Camera-type eye (tissue), 1 donor: ENCODE measurements around the gene STRBP. TPM values are rescaled to one million over a fixed set of nuclear protein-coding genes. Genes with fewer than 3 reads are reported as not detected.

Source experiments
- total RNA-seq: library from RNA; depleted of rRNA; stranded (reverse); fragments of >200 nt; gene quantifications from one replicate; pipeline ENCODE4 v1.2.3, GENCODE V29; 2014

The STRBP gene
- 63.0 TPM for total RNA-seq

DNA sequence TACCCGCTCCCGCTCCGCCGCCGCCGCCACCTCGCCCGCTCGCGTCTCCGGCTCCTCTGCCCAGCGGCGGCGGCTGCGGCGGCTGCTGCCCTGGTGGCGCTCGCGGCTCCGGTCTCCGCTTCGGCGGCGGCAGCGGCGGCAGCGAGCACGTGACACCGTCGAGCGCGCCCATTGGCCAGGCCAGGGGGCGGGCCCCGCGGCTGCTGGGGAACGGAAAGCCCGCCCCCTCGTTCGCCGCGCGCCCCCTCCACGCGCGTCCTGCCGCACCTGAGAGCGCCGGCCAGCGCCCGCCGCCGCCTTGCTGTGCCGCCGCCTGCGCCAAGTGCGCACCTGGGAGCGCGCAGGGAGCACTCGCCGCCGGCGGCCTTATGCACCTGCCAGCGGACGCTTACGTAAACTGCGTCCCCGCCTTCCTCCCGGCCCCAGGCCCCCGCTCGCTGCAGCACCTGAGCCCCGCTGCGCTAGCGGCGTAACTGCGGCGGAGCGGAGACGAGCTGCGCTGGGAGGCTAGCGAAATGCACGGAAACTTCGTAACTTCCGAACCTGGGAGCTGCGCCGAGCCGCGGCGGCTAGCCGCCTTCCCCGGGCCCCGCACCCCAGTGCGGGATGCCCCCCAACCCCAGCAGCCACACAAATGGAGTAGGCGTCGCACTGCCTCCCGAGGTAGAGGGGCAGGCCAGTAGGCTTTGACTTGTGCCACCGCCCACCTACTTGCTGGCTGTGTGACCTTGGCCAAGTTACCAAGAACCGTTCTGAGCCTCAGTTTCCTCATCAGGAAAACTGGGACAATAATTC lies at the start of gene STRBP:
Gene STRBP (minus strand): TSS at position 122 of the 795 bp plus-strand sequence. CDS start 84,452 bp downstream, outside the sequence.

Other genes starting within 250 kb of the STRBP start
- 7.7 TPM for gene GPR21, start 234.9 kb downstream of the STRBP start, total RNA-seq
- 36.4 TPM for gene CRB2, start 87.6 kb upstream of the STRBP start, total RNA-seq